Tibial artery (tissue), 4 donors: ENCODE data around the gene TRIM66.

Source experiments
- DNase-seq, 2 donors: peaks; one replicate each; pipeline ENCODE4 v3.0.0-alpha.2; 2019
- H3K27ac ChIP-seq, 2 donors: fragments of 200-600 bp; sonication (generic) in 1 of 2; 1 replicate in 1 of 2; 2 replicates in 1 of 2; pipeline ENCODE4 v1.5.1; 2018 to 2019; ENCODE audit warnings: mild to moderate bottlenecking in 1 of 2
- H3K27me3 ChIP-seq, 2 donors: fragments of 200-600 bp; sonication (generic) in 1 of 2; one replicate each; pipeline versions ENCODE4 v1.5.1 to v1.6.0; 2016 to 2019
- H3K36me3 ChIP-seq, 3 donors: fragments of 200-600 bp; sonication (generic) in 2 of 3; one replicate each; pipeline ENCODE4 v1.5.1; 2016 to 2019; ENCODE audit warnings: mild to moderate bottlenecking in 2 of 3
- H3K4me1 ChIP-seq, 4 donors: fragments of 200-600 bp; sonication (generic) in 2 of 4; 1 replicate in 3 of 4; 2 replicates in 1 of 4; pipeline ENCODE4 v1.5.1; 2016 to 2019
- H3K4me3 ChIP-seq, 2 donors: fragments of 200-600 bp; sonication (generic) in 1 of 2; 1 replicate in 1 of 2; 2 replicates in 1 of 2; pipeline ENCODE4 v1.5.1; 2018 to 2019; ENCODE audit warnings: mild to moderate bottlenecking in 2 of 2
- H3K9me3 ChIP-seq, 3 donors: fragments of 200-600 bp; sonication (generic) in 1 of 3; one replicate each; pipeline ENCODE4 v1.5.1; 2016 to 2019
- intact Hi-C: fragments of 100-400 bp; cut with DNase I; formaldehyde crosslinking; loops from one replicate; pipeline ENCODE4 v1.15.0; 2023; ENCODE audit warnings: low total_unique reads
- TF ChIP-seq, protein P1 (sequence below), 2 experiments: fragments of 200-600 bp in 1 of 2; fragments of 450-650 bp in 1 of 2; IDR thresholded peaks; one replicate each; pipeline ENCODE4 v1.5.1; 2017 to 2019; ENCODE audit warnings: antibody characterized with exemption in 2 of 2, mild to moderate bottlenecking in 1 of 2, moderate library complexity in 1 of 2

TRIM66 gene

DNA sequence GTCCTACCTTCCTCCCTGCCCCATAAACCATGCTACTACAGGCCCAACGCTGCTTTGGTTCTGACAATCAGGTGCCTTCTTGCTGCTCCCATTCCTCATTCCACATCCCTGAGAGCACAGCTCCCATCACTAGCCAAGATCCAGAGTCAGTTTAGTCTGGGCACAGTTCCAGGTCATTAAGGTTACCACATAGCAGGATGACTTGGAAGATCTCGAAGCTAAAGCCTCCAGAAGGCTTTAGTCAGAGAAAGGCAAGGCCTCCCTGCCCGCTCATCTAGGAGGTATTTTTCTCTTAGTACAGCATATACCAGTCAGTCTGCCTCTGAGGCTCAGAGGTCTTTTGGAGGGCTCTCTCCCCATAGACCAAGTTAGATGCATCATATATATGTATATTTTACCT is 30.3 kb downstream of the TRIM66 start:
- no peak for DNase-seq
- peaks cover 18 to 34% (median 33%) of the 10 kb centered on the region in 3 donors for H3K36me3 ChIP-seq
- TF ChIP-seq, protein P1, sequence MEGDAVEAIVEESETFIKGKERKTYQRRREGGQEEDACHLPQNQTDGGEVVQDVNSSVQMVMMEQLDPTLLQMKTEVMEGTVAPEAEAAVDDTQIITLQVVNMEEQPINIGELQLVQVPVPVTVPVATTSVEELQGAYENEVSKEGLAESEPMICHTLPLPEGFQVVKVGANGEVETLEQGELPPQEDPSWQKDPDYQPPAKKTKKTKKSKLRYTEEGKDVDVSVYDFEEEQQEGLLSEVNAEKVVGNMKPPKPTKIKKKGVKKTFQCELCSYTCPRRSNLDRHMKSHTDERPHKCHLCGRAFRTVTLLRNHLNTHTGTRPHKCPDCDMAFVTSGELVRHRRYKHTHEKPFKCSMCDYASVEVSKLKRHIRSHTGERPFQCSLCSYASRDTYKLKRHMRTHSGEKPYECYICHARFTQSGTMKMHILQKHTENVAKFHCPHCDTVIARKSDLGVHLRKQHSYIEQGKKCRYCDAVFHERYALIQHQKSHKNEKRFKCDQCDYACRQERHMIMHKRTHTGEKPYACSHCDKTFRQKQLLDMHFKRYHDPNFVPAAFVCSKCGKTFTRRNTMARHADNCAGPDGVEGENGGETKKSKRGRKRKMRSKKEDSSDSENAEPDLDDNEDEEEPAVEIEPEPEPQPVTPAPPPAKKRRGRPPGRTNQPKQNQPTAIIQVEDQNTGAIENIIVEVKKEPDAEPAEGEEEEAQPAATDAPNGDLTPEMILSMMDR (IDR thresholded peaks at IDR 0.05) = no peak

DNA sequence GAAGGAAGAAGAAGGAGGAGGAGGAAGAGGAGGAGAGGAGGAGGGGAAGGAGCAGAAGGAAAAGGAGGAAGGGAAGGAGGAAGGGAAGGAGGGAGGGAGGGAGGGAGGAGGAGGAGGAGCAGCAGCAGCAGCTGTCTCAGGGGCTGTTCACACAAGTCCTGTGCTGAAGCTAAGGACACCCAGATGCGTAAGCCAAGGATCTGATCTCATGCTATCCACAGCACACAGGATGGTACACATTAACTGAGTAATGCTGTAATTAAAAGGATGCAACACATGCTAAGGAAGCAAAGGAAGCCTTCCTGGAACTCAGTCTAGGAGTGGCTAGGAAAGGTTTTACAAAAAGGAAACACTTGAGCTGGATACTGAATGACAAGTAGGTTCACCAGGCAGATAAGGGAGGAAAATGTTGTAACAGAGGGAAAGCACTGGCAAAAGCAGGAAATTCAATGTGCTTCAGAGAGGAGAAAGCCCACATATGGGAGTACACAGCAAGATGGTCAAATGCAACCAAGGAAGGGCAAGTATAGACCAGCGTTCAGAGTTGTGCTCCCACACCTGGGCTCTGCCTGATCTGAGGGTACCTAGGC is 32.0 kb downstream of the TRIM66 start:
- Histone ChIP-seq H3K9me3 (no peaks in the 10 kb centered on the region), H3K27me3 (no peaks in the 10 kb centered on the region), H3K4me1 (no peaks in the 10 kb centered on the region), H3K36me3 (peaks cover 30 to 46% (median 45%) of the 10 kb centered on the region in 3 donors), H3K27ac (no peak overlapping the region), H3K4me3 (no peak overlapping the region)
- no peak for DNase-seq
- TF ChIP-seq, protein P1 (IDR thresholded peaks at IDR 0.05) = no peak
- intact Hi-C loops = no loop called here

More for the DNA sequence above, 30.3 kb downstream of the TRIM66 start:
- H3K9me3 ChIP-seq = no peaks in the 10 kb centered on the region
- no peak overlapping the region for H3K27ac ChIP-seq
- no peaks in the 10 kb centered on the region for H3K27me3 ChIP-seq
- intact Hi-C loops = no loop called here
- no peaks in the 10 kb centered on the region for H3K4me1 ChIP-seq
- H3K4me3 ChIP-seq = no peak overlapping the region

DNA sequence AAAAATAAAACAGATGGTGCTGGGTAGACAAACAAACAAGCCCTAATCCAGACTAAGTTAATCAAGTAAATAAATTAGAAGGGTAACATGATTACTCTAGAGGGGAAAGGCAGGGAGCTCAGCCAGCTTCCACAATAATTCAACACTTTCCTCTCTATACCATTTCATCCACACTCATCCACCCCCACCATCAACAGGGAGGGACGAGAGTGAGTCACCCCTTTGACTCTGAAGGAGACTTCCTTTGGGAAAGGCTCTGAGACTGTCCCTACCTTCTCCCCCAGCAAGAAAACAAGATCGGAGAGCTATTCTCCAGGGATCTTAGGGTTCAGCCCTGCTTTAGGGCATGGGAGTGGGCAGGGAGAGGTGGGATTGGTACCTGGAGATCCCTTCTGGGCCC is 33.1 kb downstream of the TRIM66 start:
- H3K4me3 ChIP-seq = no peak overlapping the region
- H3K27me3 ChIP-seq = no peaks in the 10 kb centered on the region
- no peaks in the 10 kb centered on the region for H3K9me3 ChIP-seq
- H3K27ac ChIP-seq = no peak overlapping the region
- no peak for DNase-seq
- no peaks in the 10 kb centered on the region for H3K4me1 ChIP-seq
- H3K36me3 ChIP-seq = peaks cover 39 to 57% (median 50%) of the 10 kb centered on the region in 3 donors
- intact Hi-C loops = no loop called here
- TF ChIP-seq, protein P1 (IDR thresholded peaks at IDR 0.05) = no peak

DNA sequence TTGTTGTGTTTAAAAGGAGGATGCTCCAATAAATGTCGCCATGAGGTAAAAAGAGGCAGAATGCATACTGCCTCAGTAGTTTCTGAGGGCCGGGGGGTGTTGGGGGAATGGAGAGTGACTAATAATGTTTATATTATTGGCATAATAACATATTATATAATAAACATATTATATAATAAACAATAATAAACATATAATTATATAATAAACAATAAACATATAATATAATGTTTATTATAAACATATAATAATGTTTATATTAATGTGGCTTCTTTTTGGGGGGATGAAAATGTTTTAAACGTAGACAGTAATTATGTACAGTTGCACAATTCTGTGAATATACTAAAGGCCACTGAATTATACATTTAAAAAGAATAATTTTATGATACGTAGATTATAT is 35.6 kb downstream of the TRIM66 start:
- H3K9me3 ChIP-seq = no peaks in the 10 kb centered on the region
- TF ChIP-seq, protein P1 (IDR thresholded peaks at IDR 0.05) = no peak
- no peaks in the 10 kb centered on the region for H3K4me1 ChIP-seq
- peaks cover 53 to 82% (median 55%) of the 10 kb centered on the region in 3 donors for H3K36me3 ChIP-seq
- H3K4me3 ChIP-seq = no peak overlapping the region
- intact Hi-C loops = no loop called here
- no peak for DNase-seq
- no peaks in the 10 kb centered on the region for H3K27me3 ChIP-seq
- no peak overlapping the region for H3K27ac ChIP-seq

DNA sequence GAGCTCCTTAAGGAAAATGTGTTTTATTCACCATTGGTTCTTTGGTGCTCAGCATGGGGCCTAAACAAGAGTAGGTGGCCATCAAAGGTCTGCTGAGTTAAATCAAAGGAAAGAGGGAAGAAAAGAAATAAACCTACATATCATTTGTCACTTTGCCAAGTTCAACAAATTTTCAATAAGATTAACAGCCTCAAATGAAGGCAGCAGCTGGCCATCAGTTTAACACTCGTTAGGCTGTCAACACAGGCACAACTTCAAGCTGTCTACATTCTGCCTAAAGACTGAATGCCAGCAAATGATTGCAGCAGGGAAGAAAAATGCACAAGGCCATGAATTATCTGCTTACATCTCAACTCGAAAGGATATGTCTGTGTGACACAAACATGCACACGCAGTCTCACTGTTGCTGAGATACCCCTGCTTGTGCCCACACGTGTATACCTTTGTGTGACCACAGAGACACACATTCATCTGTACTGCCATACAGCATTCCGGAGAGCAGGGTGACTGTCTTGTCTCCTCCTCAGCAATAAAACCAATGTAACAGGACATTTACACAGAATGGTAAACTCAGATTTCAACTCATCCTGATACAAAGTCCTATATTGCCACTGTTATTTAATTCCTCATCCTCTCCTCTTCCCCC is 40.1 kb downstream of the TRIM66 start:
- Histone ChIP-seq H3K4me3 (no peak overlapping the region), H3K27ac (no peak overlapping the region), H3K36me3 (peaks cover 55 to 95% (median 58%) of the 10 kb centered on the region in 3 donors), H3K27me3 (no peaks in the 10 kb centered on the region), H3K9me3 (no peaks in the 10 kb centered on the region), H3K4me1 (no peaks in the 10 kb centered on the region)
- DNase-seq = no peak
- intact Hi-C loops = no loop called here
- TF ChIP-seq, protein P1 (IDR thresholded peaks at IDR 0.05) = no peak
